GM12878 (cell line): ENCODE measurements around the gene TRPC6. TPM values are rescaled to one million over a fixed set of nuclear protein-coding genes. Genes with fewer than 3 reads are reported as not detected.

Source experiments
- ATAC-seq: fragments of 200-7000 bp; cut with Tn5 transposase; 3 replicates; pipeline ENCODE4 v1.9.1; 2020; ENCODE audit warnings: mild to moderate bottlenecking, moderate library complexity
- BruUV-seq: library from RNA; stranded (reverse); fragments of 400-500 nt; replicated peaks from 2 replicates; lab custom pipeline; 2021; lab: Mats Ljungman, UMichigan
- CTCF ChIA-PET: fragments of 300-600 bp; sonication (Branson Sonifier 250); formaldehyde crosslinking; extraction: SDS; loops from one replicate; lab custom pipeline; 2021; ENCODE audit warnings: inconsistent platforms; lab: Yijun Ruan, JAX
- POLR2A ChIA-PET: fragments of 350-600 bp; formaldehyde crosslinking; extraction: SDS; loops from one replicate; lab custom pipeline; 2021; ENCODE audit warnings: inconsistent platforms; lab: Charles Lee
- RAD21 ChIA-PET: fragments of 300-600 bp; sonication (Branson Sonifier 250); formaldehyde crosslinking; loops from one replicate; lab custom pipeline; 2023; ENCODE audit warnings: antibody characterized with exemption; ENCODE audit not compliant: unreplicated experiment; lab: Charles Lee
- SMC1A ChIA-PET: fragments of 300-600 bp; sonication (Branson Sonifier 250); formaldehyde crosslinking; loops from one replicate; lab custom pipeline; 2023; ENCODE audit not compliant: unreplicated experiment, uncharacterized antibody; lab: Charles Lee
- DNase-seq: peaks from one replicate; pipeline ENCODE4 v3.0.0-alpha.2; 2011; ENCODE audit warnings: low read depth, low spot score
- FAIRE-seq: peaks from 3 replicates; lab custom pipeline; 2011; peaks lifted over from hg19 to GRCh38; lab: Jason Lieb, UNC
- H2AFZ ChIP-seq: 2 replicates; pipeline ENCODE4 v1.6.0; 2011; ENCODE audit warnings: low read depth, low read length, control low read depth; ENCODE audit not compliant: control insufficient read depth
- H3K27ac ChIP-seq: 2 replicates; pipeline ENCODE4 v1.5.1; 2011; ENCODE audit warnings: control low read depth; ENCODE audit not compliant: control insufficient read depth, insufficient read depth
- H3K27me3 ChIP-seq, 2 experiments: replicated peaks in 1 of 2; 2 replicates each; pipeline versions ENCODE4 v1.6.0 to v1.6.1; 2011; ENCODE audit warnings: low read length in 1 of 2; ENCODE audit not compliant: control insufficient read depth in 2 of 2, insufficient read depth in 2 of 2
- H3K36me3 ChIP-seq, 2 experiments: 2 replicates each; pipeline ENCODE4 v1.5.1; 2011; ENCODE audit warnings: low read length in 1 of 2; ENCODE audit not compliant: control insufficient read depth in 2 of 2, insufficient read depth in 2 of 2
- H3K4me1 ChIP-seq: 2 replicates; pipeline ENCODE4 v1.6.1; 2011; ENCODE audit warnings: mild to moderate bottlenecking, low read length, moderate library complexity, mixed read lengths; ENCODE audit not compliant: control insufficient read depth, insufficient read depth
- H3K4me2 ChIP-seq: 2 replicates; pipeline ENCODE4 v1.6.0; 2011; ENCODE audit warnings: control low read depth; ENCODE audit not compliant: control insufficient read depth, insufficient read depth
- H3K4me3 ChIP-seq: fragments of 200-600 bp; sonication (generic); 2 replicates; pipeline ENCODE4 v1.5.1; 2016
- H3K79me2 ChIP-seq: 2 replicates; pipeline ENCODE4 v1.6.0; 2011; ENCODE audit warnings: low read length; ENCODE audit not compliant: control insufficient read depth, insufficient read depth
- H3K9ac ChIP-seq: 2 replicates; pipeline ENCODE4 v1.8.0; 2011; ENCODE audit warnings: low read length, control low read depth, mixed read lengths; ENCODE audit not compliant: control insufficient read depth, insufficient read depth
- H3K9me3 ChIP-seq: replicated peaks from 3 replicates; pipeline ENCODE4 v1.5.1; 2011; ENCODE audit warnings: mild to moderate bottlenecking, low read length; ENCODE audit not compliant: control insufficient read depth, insufficient read depth
- H4K20me1 ChIP-seq: 2 replicates; pipeline ENCODE4 v1.6.0; 2011; ENCODE audit not compliant: control insufficient read depth, insufficient read depth
- ESRRA ChIP-seq: IDR thresholded peaks from 2 replicates; pipeline ENCODE4 v1.6.1; 2012; ENCODE audit warnings: mild to moderate bottlenecking, low read length, improper control_type of control experiment
- FOXM1 ChIP-seq: IDR thresholded peaks from 2 replicates; pipeline ENCODE4 v1.6.1; 2012; ENCODE audit warnings: low read depth, mild to moderate bottlenecking, inconsistent platforms, low read length, moderate library complexity
- GABPA ChIP-seq: IDR thresholded peaks from 2 replicates; pipeline ENCODE4 v1.6.1; 2014; ENCODE audit warnings: antibody characterized with exemption, low read depth, mild to moderate bottlenecking, inconsistent platforms
- HCFC1 ChIP-seq: fragments of 150-350 bp; IDR thresholded peaks from 2 replicates; pipeline ENCODE4 v1.6.1; 2014; ENCODE audit warnings: low read length
- IRF3 ChIP-seq: fragments of 450-650 bp; IDR thresholded peaks from 2 replicates; pipeline ENCODE4 v1.6.1; 2014; ENCODE audit warnings: mild to moderate bottlenecking
- NBN ChIP-seq: fragments of 450-650 bp; IDR thresholded peaks from 2 replicates; pipeline ENCODE4 v1.6.1; 2016
- NFYB ChIP-seq: IDR thresholded peaks from 2 replicates; pipeline ENCODE4 v1.6.1; 2011; ENCODE audit warnings: low read depth, mild to moderate bottlenecking, low read length, improper control_type of control experiment, moderate library complexity; ENCODE audit not compliant: insufficient read depth
- NR2C2 ChIP-seq: IDR thresholded peaks from 2 replicates; pipeline ENCODE4 v1.6.1; 2011; ENCODE audit warnings: borderline replicate concordance, low read depth; ENCODE audit not compliant: control insufficient read depth, insufficient read length
- PBX3 ChIP-seq: IDR thresholded peaks from 2 replicates; pipeline ENCODE4 v1.6.1; 2011; ENCODE audit warnings: mild to moderate bottlenecking, low read depth, low read length, moderate library complexity; ENCODE audit not compliant: insufficient replicate concordance
- RBBP5 ChIP-seq: fragments of 200-600 bp; sonication (generic); conservative IDR thresholded peaks from 2 replicates; pipeline ENCODE4 v1.6.1; 2016
- SMC3 ChIP-seq: IDR thresholded peaks from 2 replicates; pipeline ENCODE4 v1.6.1; 2011; ENCODE audit warnings: low read length, improper control_type of control experiment, borderline replicate concordance
- SUZ12 ChIP-seq: fragments of 200-600 bp; sonication (generic); IDR thresholded peaks from one replicate; pipeline ENCODE4 v1.6.1; 2018; ENCODE audit warnings: antibody characterized with exemption, mild to moderate bottlenecking; ENCODE audit not compliant: unreplicated experiment
- ZBTB33 ChIP-seq: fragments of 450-650 bp; IDR thresholded peaks from 2 replicates; pipeline ENCODE4 v1.6.1; 2017; ENCODE audit warnings: mild to moderate bottlenecking
- ZBTB4 ChIP-seq: fragments of 450-650 bp; formaldehyde crosslinking; IDR thresholded peaks from 2 replicates; pipeline ENCODE4 v1.4.0; 2022; ENCODE audit warnings: mild to moderate bottlenecking, moderate library complexity
- WGBS: methylation state at CpG from one replicate; pipeline ENCODE4 v1.1.6; 2016; ENCODE audit warnings: low lambda C conversion rate; ENCODE audit not compliant: insufficient replicate concordance, insufficient coverage; ENCODE audit errors: missing lambda C conversion rate; 5-methylcytosine and 5-hydroxymethylcytosine counted together
- in situ Hi-C: fragments of 300-500 bp; cut with MboI; formaldehyde crosslinking; loops from 9 replicates; pipeline ENCODE4 v1.14.3; 2018; ENCODE audit warnings: mixed read lengths
- intact Hi-C: fragments of 100-400 bp; cut with micrococcal nuclease; formaldehyde crosslinking; loops from one replicate; pipeline ENCODE4 v1.14.2; 2022; ENCODE audit not compliant: unreplicated experiment
- polyA plus RNA-seq, 11 experiments: library from polyadenylated mRNA; depleted of rRNA in 4 of 11; unstranded in 6 of 11; stranded (reverse) in 5 of 11; fragments of >200 nt; fragmentation: Nextera tagmentation in 4 of 11; fragmentation: Illumina TruSeq in 1 of 11; extraction: Ambion mirVana in 4 of 11; extraction: Trizol in 1 of 11; gene quantifications; 1 replicate in 1 of 11; 2 replicates in 10 of 11; pipeline versions ENCODE4 v1.2.1 to v1.2.3, GENCODE V29; 2011 to 2016; ENCODE audit warnings: inconsistent platforms in 2 of 11, missing spikeins in 2 of 11, low read depth in 1 of 11
- total RNA-seq, 4 experiments: library from RNA; depleted of rRNA in 3 of 4; stranded (reverse); fragments of >200 nt in 3 of 4; fragmentation: Illumina TruSeq in 1 of 4; extraction: Trizol in 1 of 4; gene quantifications; 2 replicates each; pipeline versions ENCODE4 v1.2.1 to v1.2.3, GENCODE V29; 2013 to 2021

The TRPC6 gene
- total and polyA plus RNA-seq, 10 of the 15 experiments (the other 5 are each of a cell fraction or from before 2014, with no cell fraction given), result not detected

GRCh38 chr11:101584655-101585054 is 848 bp upstream of the TRPC6 start (continued):
- no peak for TF ChIP-seq SMC3
- no peak for TF ChIP-seq ZBTB4
- TF ChIP-seq NR2C2, result no peak
- TF ChIP-seq HCFC1, result no peak

GRCh38 chr11:101584129-101584515 is 315 bp upstream of the TRPC6 start:
- no peak for FAIRE-seq
- H3K9me3 ChIP-seq, result no peaks in the 10 kb centered on the region
- TF ChIP-seq SUZ12 (no peak), NBN (no peak), ZBTB33 (no peak), IRF3 (no peak), NFYB (no peak), RBBP5 (no peak), FOXM1 (no peak), GABPA (no peak), PBX3 (no peak), ESRRA (no peak)

More at GRCh38 chr11:101584129-101584515, 315 bp upstream of the TRPC6 start:
- no peak overlapping the region for H3K4me2 ChIP-seq
- no peaks in the 10 kb centered on the region for H3K36me3 ChIP-seq
- ChIA-PET CTCF (no interaction called here), SMC1A (no interaction called here), POLR2A (no interaction called here), RAD21 (no interaction called here)
- WGBS, result 33% methylated on average over 8 of the region's 8 CpGs
- no peak overlapping the region for H3K27ac ChIP-seq
- intact Hi-C loops, result no loop called here
- no peaks in the 10 kb centered on the region for H3K79me2 ChIP-seq
- no TSS peak for BruUV-seq
- no peak overlapping the region for H3K9ac ChIP-seq
- H3K27me3 ChIP-seq, result peaks cover 0 to 3% of the 10 kb centered on the region in 2 experiments; a peak in 1 of 4 replicates
- no peaks in the 10 kb centered on the region for H3K4me1 ChIP-seq
- no peak overlapping the region for H3K4me3 ChIP-seq
- in situ Hi-C loops, result no loop called here
- DNase-seq, result no peak
- H2AFZ ChIP-seq, result no peak overlapping the region
- H4K20me1 ChIP-seq, result no peaks in the 10 kb centered on the region
- ATAC-seq, result no peak
